ENCODE data around the gene GRM4.

Gene GRM4

GRCh38 chr6:33989016-33989854, 156.7 kb downstream of the GRM4 start:
- Histone ChIP-seq H3F3A (ENCODE audit: low read depth) (no peaks in the 10 kb centered on the region), H3K36me3 (ENCODE audit: insufficient read depth, low read length) (no peaks in the 10 kb centered on the region), H3K79me2 (ENCODE audit: insufficient read depth, low read length) (no peaks in the 10 kb centered on the region), H3K27me3 (ENCODE audit: insufficient read depth, low read length, poor library complexity, severe bottlenecking) (no peaks in the 10 kb centered on the region), H3K4me3 (ENCODE audit: low read length, poor library complexity, severe bottlenecking) (no peak overlapping the region), H4K20me1 (ENCODE audit: insufficient read depth, low read length, poor library complexity, severe bottlenecking) (no peaks in the 10 kb centered on the region), H3K9me3 (ENCODE audit: insufficient read depth, low read depth, low read length) (no peaks in the 10 kb centered on the region), H3K4me2 (ENCODE audit: low read depth, low read length, poor library complexity, severe bottlenecking) (no peak overlapping the region), H3K9me2 (replicated peaks; ENCODE audit: low read depth, low read length) (no peaks in the 10 kb centered on the region), H3K4me1 (ENCODE audit: insufficient read depth, low read length, poor library complexity, severe bottlenecking) (no peaks in the 10 kb centered on the region), H2AFZ (ENCODE audit: low read length) (no peak overlapping the region), H3K9ac (ENCODE audit: low read depth, low read length, poor library complexity, severe bottlenecking) (no peak overlapping the region)
- TF ChIP-seq EZH2phosphoT487 (IDR thresholded peaks at IDR 0.05; ENCODE audit: borderline replicate concordance) (no peak), CTCF (conservative IDR thresholded peaks at IDR 0.05; ENCODE audit: low read length) (no peak)

- H3K9me3 ChIP-seq (ENCODE audit: insufficient read depth, low read depth, low read length) = no peaks in the 10 kb centered on the region
- TF ChIP-seq CTCF (conservative IDR thresholded peaks at IDR 0.05; ENCODE audit: low read length) (no peak), EZH2phosphoT487 (IDR thresholded peaks at IDR 0.05; ENCODE audit: borderline replicate concordance) (no peak)
These were observed 157.5 kb downstream of the GRM4 start for GRCh38 chr6:33988121-33989015.

GRCh38 chr6:33987531-33988021, 158.3 kb downstream of the GRM4 start:
- Histone ChIP-seq H3K79me2 (ENCODE audit: insufficient read depth, low read length) (no peaks in the 10 kb centered on the region), H3K27me3 (ENCODE audit: insufficient read depth, low read length, poor library complexity, severe bottlenecking) (no peaks in the 10 kb centered on the region), H3K4me2 (ENCODE audit: low read depth, low read length, poor library complexity, severe bottlenecking) (no peak overlapping the region), H4K20me1 (ENCODE audit: insufficient read depth, low read length, poor library complexity, severe bottlenecking) (no peaks in the 10 kb centered on the region), H3F3A (ENCODE audit: low read depth) (no peaks in the 10 kb centered on the region), H3K9me3 (ENCODE audit: insufficient read depth, low read depth, low read length) (no peaks in the 10 kb centered on the region), H3K36me3 (ENCODE audit: insufficient read depth, low read length) (no peaks in the 10 kb centered on the region), H2AFZ (ENCODE audit: low read length) (no peak overlapping the region), H3K4me3 (ENCODE audit: low read length, poor library complexity, severe bottlenecking) (no peak overlapping the region), H3K9ac (ENCODE audit: low read depth, low read length, poor library complexity, severe bottlenecking) (no peak overlapping the region), H3K9me2 (replicated peaks; ENCODE audit: low read depth, low read length) (no peaks in the 10 kb centered on the region), H3K4me1 (ENCODE audit: insufficient read depth, low read length, poor library complexity, severe bottlenecking) (peaks cover 10% of the 10 kb centered on the region)
- TF ChIP-seq EZH2phosphoT487 (IDR thresholded peaks at IDR 0.05; ENCODE audit: borderline replicate concordance) = no peak
- no peak for TF ChIP-seq CTCF (conservative IDR thresholded peaks at IDR 0.05; ENCODE audit: low read length)

More at GRCh38 chr6:33988121-33989015, 157.5 kb downstream of the GRM4 start:
- Histone ChIP-seq H3K36me3 (ENCODE audit: insufficient read depth, low read length) (no peaks in the 10 kb centered on the region), H2AFZ (ENCODE audit: low read length) (no peak overlapping the region), H4K20me1 (ENCODE audit: insufficient read depth, low read length, poor library complexity, severe bottlenecking) (no peaks in the 10 kb centered on the region), H3K4me3 (ENCODE audit: low read length, poor library complexity, severe bottlenecking) (no peak overlapping the region), H3K9me2 (replicated peaks; ENCODE audit: low read depth, low read length) (no peaks in the 10 kb centered on the region), H3K9ac (ENCODE audit: low read depth, low read length, poor library complexity, severe bottlenecking) (no peak overlapping the region), H3K79me2 (ENCODE audit: insufficient read depth, low read length) (no peaks in the 10 kb centered on the region), H3F3A (ENCODE audit: low read depth) (no peaks in the 10 kb centered on the region), H3K27me3 (ENCODE audit: insufficient read depth, low read length, poor library complexity, severe bottlenecking) (no peaks in the 10 kb centered on the region), H3K4me1 (ENCODE audit: insufficient read depth, low read length, poor library complexity, severe bottlenecking) (peaks cover 5% of the 10 kb centered on the region), H3K4me2 (ENCODE audit: low read depth, low read length, poor library complexity, severe bottlenecking) (no peak overlapping the region)
